ENCODE measurements around the gene ZNF148. TPM values are rescaled to one million over a fixed set of nuclear protein-coding genes. Genes with fewer than 3 reads are reported as not detected.

ZNF148 gene
- total RNA-seq, 2 donors from 2014 or later, result 27.1 to 35.1 TPM

- ATAC-seq (ENCODE audit: insufficient number of reproducible peaks, low FRiP score, low read depth) (no peak), DNase-seq (ENCODE audit: low spot score) (no peak)
- TF ChIP-seq CTCF (IDR thresholded peaks at IDR 0.05), result no peak
- H3K4me3 ChIP-seq, result no peak overlapping the region
- H3K36me3 ChIP-seq, result peaks cover 2% of the 10 kb centered on the region
- H3K27ac ChIP-seq, result no peak overlapping the region
- H3K9me3 ChIP-seq, result no peaks in the 10 kb centered on the region
- no peaks in the 10 kb centered on the region for H3K27me3 ChIP-seq (replicated peaks; ENCODE audit: insufficient read depth)
- H3K4me1 ChIP-seq (ENCODE audit: control insufficient read depth in 1 of 2, low read depth in 2 of 2), result peaks cover 0 to 10% of the 10 kb centered on the region in 2 donors
Measured at GRCh38 chr3:125318167-125318865, 56.8 kb downstream of the ZNF148 start.

DNA sequence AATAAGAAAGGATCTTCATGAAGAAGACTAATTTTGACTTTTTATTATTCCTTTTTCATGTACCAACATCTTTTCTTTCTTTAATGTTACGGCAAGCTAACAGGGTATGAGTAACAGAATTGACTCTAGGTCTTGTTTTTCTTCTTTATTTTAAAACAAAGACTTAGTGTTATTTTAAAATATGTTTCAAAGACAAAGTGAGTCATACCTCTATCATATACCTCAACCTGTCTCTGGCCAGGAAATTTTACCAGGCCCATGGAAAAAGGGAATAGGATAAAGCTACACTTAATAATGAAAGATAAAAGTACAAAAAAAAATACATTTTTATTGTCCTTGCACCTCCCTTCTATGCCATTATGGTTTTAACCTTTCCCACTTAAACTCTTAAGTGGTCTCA lies 57.4 kb downstream of the ZNF148 start:
- H3K9me3 ChIP-seq, result no peaks in the 10 kb centered on the region
- no peaks in the 10 kb centered on the region for H3K27me3 ChIP-seq (replicated peaks; ENCODE audit: insufficient read depth)
- no peak overlapping the region for H3K27ac ChIP-seq
- DNase-seq (ENCODE audit: low spot score), result no peak
- no peak overlapping the region for H3K4me3 ChIP-seq
- no peak for ATAC-seq (ENCODE audit: insufficient number of reproducible peaks, low FRiP score, low read depth)
- no peak for TF ChIP-seq CTCF (IDR thresholded peaks at IDR 0.05)
- H3K36me3 ChIP-seq, result peaks cover 2% of the 10 kb centered on the region
- peaks cover 0 to 10% of the 10 kb centered on the region in 2 donors for H3K4me1 ChIP-seq (ENCODE audit: control insufficient read depth in 1 of 2, low read depth in 2 of 2)

GRCh38 chr3:125316949-125317348 lies 58.2 kb downstream of the ZNF148 start:
- TF ChIP-seq CTCF (IDR thresholded peaks at IDR 0.05), result no peak
- no peak for ATAC-seq (ENCODE audit: insufficient number of reproducible peaks, low FRiP score, low read depth)
- H3K36me3 ChIP-seq, result peaks cover 2% of the 10 kb centered on the region
- H3K27me3 ChIP-seq (replicated peaks; ENCODE audit: insufficient read depth), result no peaks in the 10 kb centered on the region
- peaks cover 0 to 2% of the 10 kb centered on the region in 2 donors for H3K4me1 ChIP-seq (ENCODE audit: control insufficient read depth in 1 of 2, low read depth in 2 of 2)
- H3K9me3 ChIP-seq, result no peaks in the 10 kb centered on the region
- H3K27ac ChIP-seq, result no peak overlapping the region
- H3K4me3 ChIP-seq, result no peak overlapping the region
- no peak for DNase-seq (ENCODE audit: low spot score)

GRCh38 chr3:125316246-125316645 lies 58.9 kb downstream of the ZNF148 start:
- Histone ChIP-seq H3K4me3 (no peak overlapping the region), H3K4me1 (ENCODE audit: control insufficient read depth in 1 of 2, low read depth in 2 of 2) (peaks cover 0 to 7% of the 10 kb centered on the region in 2 donors), H3K27me3 (replicated peaks; ENCODE audit: insufficient read depth) (no peaks in the 10 kb centered on the region), H3K27ac (no peak overlapping the region), H3K36me3 (peaks cover 2% of the 10 kb centered on the region), H3K9me3 (no peaks in the 10 kb centered on the region)
- TF ChIP-seq CTCF (IDR thresholded peaks at IDR 0.05), result no peak
- no peak for DNase-seq (ENCODE audit: low spot score)
- no peak for ATAC-seq (ENCODE audit: insufficient number of reproducible peaks, low FRiP score, low read depth)

DNA sequence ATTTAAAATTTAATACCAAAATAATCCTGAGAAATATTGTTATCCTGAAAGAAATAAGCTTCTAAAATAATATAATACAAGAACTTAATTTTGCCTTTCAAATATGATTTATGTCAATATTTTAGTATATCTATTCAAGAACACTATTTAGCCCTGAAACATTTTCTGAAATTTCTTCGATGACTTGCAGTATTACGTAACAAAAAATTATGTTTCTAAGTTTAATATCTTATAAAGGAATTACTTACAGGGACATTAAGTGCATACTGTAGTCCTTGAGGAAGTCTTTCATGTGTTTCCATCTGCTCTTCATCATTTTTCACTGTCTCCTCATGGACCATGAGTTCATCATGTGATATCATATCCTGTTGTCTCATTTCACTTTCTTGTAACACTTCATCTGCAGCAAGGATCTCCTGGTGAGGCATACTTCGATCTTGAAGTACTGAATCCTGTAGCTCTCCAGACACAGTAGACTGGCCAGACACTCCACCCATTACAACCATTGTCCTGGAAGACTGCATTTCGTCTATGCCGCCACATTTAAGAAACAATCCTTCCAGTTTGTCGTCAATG lies 62.0 kb downstream of the ZNF148 start:
- ATAC-seq (ENCODE audit: insufficient number of reproducible peaks, low FRiP score, low read depth) (no peak), DNase-seq (ENCODE audit: low spot score) (no peak)
- no peak for TF ChIP-seq CTCF (IDR thresholded peaks at IDR 0.05)
- no peaks in the 10 kb centered on the region for H3K9me3 ChIP-seq
- H3K4me3 ChIP-seq, result no peak overlapping the region
- no peak overlapping the region for H3K27ac ChIP-seq
- peaks cover 5% of the 10 kb centered on the region for H3K36me3 ChIP-seq
- H3K27me3 ChIP-seq (replicated peaks; ENCODE audit: insufficient read depth), result no peaks in the 10 kb centered on the region
- peaks cover 7% of the 10 kb centered on the region in 2 donors for H3K4me1 ChIP-seq (ENCODE audit: control insufficient read depth in 1 of 2, low read depth in 2 of 2)

All from thoracic aorta (tissue), 2 donors.